Breast epithelium (tissue), 4 donors: ENCODE results near the gene CBLN3. TPM values are rescaled to one million over a fixed set of nuclear protein-coding genes. Genes with fewer than 3 reads are reported as not detected.

ENCODE experiments used
- DNase-seq, 2 donors: peaks; one replicate each; pipeline ENCODE4 v3.0.0-alpha.2; 2019; ENCODE audit warnings: low spot score in 2 of 2
- H3K27ac ChIP-seq, 2 donors: fragments of 200-600 bp; sonication (generic) in 1 of 2; one replicate each; pipeline ENCODE4 v1.5.1; 2016 to 2019; ENCODE audit warnings: mild to moderate bottlenecking in 1 of 2
- H3K27me3 ChIP-seq, 2 donors: fragments of 200-600 bp; sonication (generic) in 1 of 2; one replicate each; pipeline versions ENCODE4 v1.5.1 to v1.6.0; 2017 to 2019; ENCODE audit warnings: control low read depth in 1 of 2, mild to moderate bottlenecking in 1 of 2
- H3K36me3 ChIP-seq: fragments of 200-600 bp; one replicate; pipeline ENCODE4 v1.5.1; 2019
- H3K4me1 ChIP-seq, 2 donors: fragments of 200-600 bp; sonication (generic); one replicate each; pipeline ENCODE4 v1.5.1; 2016 to 2019; ENCODE audit warnings: control low read depth in 1 of 2
- H3K4me3 ChIP-seq, 3 donors: fragments of 200-600 bp; sonication (generic); 1 replicate in 2 of 3; 2 replicates in 1 of 3; pipeline ENCODE4 v1.5.1; 2016 to 2019; ENCODE audit warnings: mild to moderate bottlenecking in 3 of 3, moderate library complexity in 2 of 3
- H3K9me3 ChIP-seq, 2 donors: fragments of 200-600 bp; sonication (generic) in 1 of 2; one replicate each; pipeline ENCODE4 v1.5.1; 2016 to 2019; ENCODE audit warnings: control low read depth in 1 of 2
- CTCF ChIP-seq, 3 donors: fragments of 450-650 bp; IDR thresholded peaks; one replicate each; pipeline ENCODE4 v1.5.1; 2016 to 2017; ENCODE audit warnings: antibody characterized with exemption in 3 of 3, mild to moderate bottlenecking in 3 of 3, moderate library complexity in 3 of 3
- POLR2A ChIP-seq: fragments of 450-650 bp; IDR thresholded peaks from one replicate; pipeline ENCODE4 v1.6.1; 2016; ENCODE audit warnings: antibody characterized with exemption, mild to moderate bottlenecking, moderate library complexity
- POLR2AphosphoS5 ChIP-seq, 3 donors: sonication (generic); formaldehyde crosslinking; IDR thresholded peaks; one replicate each; pipeline ENCODE4 v1.6.1; 2017; ENCODE audit warnings: antibody characterized with exemption in 3 of 3
- intact Hi-C: fragments of 100-400 bp; cut with DNase I; formaldehyde crosslinking; loops from one replicate; pipeline ENCODE4 v1.15.1; 2023; ENCODE audit warnings: low total_unique reads
- total RNA-seq, 3 donors: library from RNA; depleted of rRNA; stranded (reverse); fragments of >200 nt; gene quantifications; one replicate each; pipeline ENCODE4 v1.1.0, GENCODE V29; 2016

Gene CBLN3
- total RNA-seq, 3 donors from 2014 or later: 1.6 to 3.8 (median 2.3) TPM

- DNase-seq: no peak
- intact Hi-C loops: no loop called here
Measured at GRCh38 chr14:24422694-24423601, 6.5 kb downstream of the CBLN3 start.

GRCh38 chr14:24422261-24422660 is 7.2 kb downstream of the CBLN3 start:
- Histone ChIP-seq H3K27ac (no peak overlapping the region), H3K4me3 (no peak overlapping the region), H3K36me3 (no peaks in the 10 kb centered on the region), H3K9me3 (no peaks in the 10 kb centered on the region), H3K4me1 (no peaks in the 10 kb centered on the region), H3K27me3 (no peaks in the 10 kb centered on the region)
- intact Hi-C loops: no loop called here
- no peak for TF ChIP-seq POLR2A
- no peak for TF ChIP-seq POLR2AphosphoS5 (IDR thresholded peaks at IDR 0.05)
- TF ChIP-seq CTCF (IDR thresholded peaks at IDR 0.05): no peak
- DNase-seq: no peak

More at GRCh38 chr14:24422694-24423601, 6.5 kb downstream of the CBLN3 start:
- H3K4me3 ChIP-seq: no peak overlapping the region
- no peaks in the 10 kb centered on the region for H3K4me1 ChIP-seq
- H3K9me3 ChIP-seq: no peaks in the 10 kb centered on the region
- no peak overlapping the region for H3K27ac ChIP-seq
- TF ChIP-seq POLR2AphosphoS5 (IDR thresholded peaks at IDR 0.05) (no peak), CTCF (IDR thresholded peaks at IDR 0.05) (no peak), POLR2A (no peak)
- H3K36me3 ChIP-seq: no peaks in the 10 kb centered on the region
- no peaks in the 10 kb centered on the region for H3K27me3 ChIP-seq

GRCh38 chr14:24418492-24418873 is 11.0 kb downstream of the CBLN3 start:
- no peaks in the 10 kb centered on the region for H3K36me3 ChIP-seq

GRCh38 chr14:24417832-24418491 is 11.5 kb downstream of the CBLN3 start:
- Histone ChIP-seq H3K27ac (peak overlapping the region in 1 of 2 donors; percentile 13), H3K36me3 (no peaks in the 10 kb centered on the region), H3K4me3 (no peak overlapping the region), H3K4me1 (no peaks in the 10 kb centered on the region), H3K27me3 (no peaks in the 10 kb centered on the region), H3K9me3 (no peaks in the 10 kb centered on the region)
- intact Hi-C loops: no loop called here
- no peak for TF ChIP-seq POLR2A
- no peak for TF ChIP-seq POLR2AphosphoS5 (IDR thresholded peaks at IDR 0.05)
- no peak for DNase-seq

More at GRCh38 chr14:24418492-24418873, 11.0 kb downstream of the CBLN3 start:
- no peak for TF ChIP-seq POLR2AphosphoS5 (IDR thresholded peaks at IDR 0.05)
- TF ChIP-seq CTCF (IDR thresholded peaks at IDR 0.05): no peak
- TF ChIP-seq POLR2A: no peak
- Histone ChIP-seq H3K4me3 (no peak overlapping the region), H3K27ac (peak overlapping the region; percentile 30 to 37), H3K9me3 (no peaks in the 10 kb centered on the region), H3K27me3 (no peaks in the 10 kb centered on the region), H3K4me1 (no peaks in the 10 kb centered on the region)
- intact Hi-C loops: no loop called here
- peak in 1 of 2 donors; percentile 68 for DNase-seq

- Histone ChIP-seq H3K36me3 (no peaks in the 10 kb centered on the region), H3K4me3 (no peak overlapping the region), H3K27ac (no peak overlapping the region), H3K27me3 (no peaks in the 10 kb centered on the region), H3K4me1 (no peaks in the 10 kb centered on the region), H3K9me3 (no peaks in the 10 kb centered on the region)
- TF ChIP-seq POLR2A (no peak), CTCF (IDR thresholded peaks at IDR 0.05) (no peak), POLR2AphosphoS5 (IDR thresholded peaks at IDR 0.05) (no peak)
- DNase-seq: no peak
- intact Hi-C loops: no loop called here
Measured at GRCh38 chr14:24416932-24417619, 12.4 kb downstream of the CBLN3 start.
